Suprapubic skin (tissue), 4 donors: ENCODE results near the gene DNAAF8.

Experiments used
- CTCF ChIP-seq, 2 donors: fragments of 200-600 bp in 1 of 2; fragments of 450-650 bp in 1 of 2; sonication (generic) in 1 of 2; IDR thresholded peaks; one replicate each; pipeline ENCODE4 v1.5.1; 2016 to 2019; ENCODE audit warnings: antibody characterized with exemption in 2 of 2, mild to moderate bottlenecking in 1 of 2, moderate library complexity in 1 of 2
- POLR2A ChIP-seq, 2 donors: fragments of 450-650 bp; IDR thresholded peaks; one replicate each; pipeline ENCODE4 v1.6.1; 2017; ENCODE audit warnings: antibody characterized with exemption in 2 of 2, mild to moderate bottlenecking in 2 of 2, moderate library complexity in 2 of 2
- POLR2AphosphoS5 ChIP-seq, 3 donors: sonication (generic); formaldehyde crosslinking; IDR thresholded peaks; one replicate each; pipeline ENCODE4 v1.6.1; 2017; ENCODE audit warnings: antibody characterized with exemption in 3 of 3

- TF ChIP-seq CTCF (IDR thresholded peaks at IDR 0.05) (no peak), POLR2A (IDR thresholded peaks at IDR 0.05) (no peak), POLR2AphosphoS5 (IDR thresholded peaks at IDR 0.05) (no peak)
Measured at GRCh38 chr16:4747906-4748681, 13.8 kb downstream of the DNAAF8 start.
